Right kidney (tissue), 1 donor: ENCODE measurements around the gene COX6B2.

Experiments
- DNase-seq: peaks from one replicate; pipeline ENCODE4 v3.0.0-alpha.2; 2016

The COX6B2 gene

DNA sequence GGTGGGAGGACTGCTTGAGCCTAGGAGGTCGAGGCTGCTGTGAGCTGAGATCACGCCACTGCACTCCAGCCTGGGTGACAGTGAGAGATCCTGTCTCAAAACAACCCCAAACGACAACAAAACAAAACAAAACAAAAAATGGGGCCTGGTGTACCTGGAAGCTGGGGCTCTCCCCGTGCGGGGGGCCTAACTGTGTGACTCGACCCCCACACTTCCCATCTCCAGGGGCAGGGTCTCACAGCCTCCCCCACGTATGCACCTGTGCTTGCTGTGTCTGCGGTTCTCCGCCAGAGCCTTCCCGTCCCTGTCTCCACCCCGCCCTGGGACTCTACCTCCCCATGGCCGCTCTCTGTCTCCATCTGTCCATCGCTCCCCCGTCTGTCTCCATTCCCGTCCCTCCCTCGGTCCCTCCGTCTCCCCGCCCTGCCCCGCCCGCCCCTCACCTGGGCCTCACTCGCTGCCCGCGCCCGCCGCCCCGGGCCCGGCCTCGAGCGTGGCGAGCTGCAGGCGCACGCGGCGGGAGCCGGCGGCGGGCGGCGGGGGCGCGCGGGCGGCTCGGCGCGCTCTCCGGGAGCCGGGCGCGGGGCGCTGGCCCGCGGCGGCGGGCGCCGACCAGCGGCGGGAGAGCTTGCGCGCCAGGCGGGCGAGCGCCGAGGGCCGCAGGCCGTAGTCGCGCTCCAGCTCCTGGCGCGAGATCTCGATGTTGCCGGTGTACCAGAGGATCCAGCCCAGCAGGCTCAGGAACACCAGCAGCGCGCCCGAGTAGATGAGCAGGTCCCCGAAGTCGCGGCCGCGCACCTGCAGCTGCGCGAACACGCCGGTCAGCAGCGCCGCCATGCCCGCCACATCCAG, 29.0 kb upstream of the COX6B2 start:
- peak; percentile 82 for DNase-seq

DNA sequence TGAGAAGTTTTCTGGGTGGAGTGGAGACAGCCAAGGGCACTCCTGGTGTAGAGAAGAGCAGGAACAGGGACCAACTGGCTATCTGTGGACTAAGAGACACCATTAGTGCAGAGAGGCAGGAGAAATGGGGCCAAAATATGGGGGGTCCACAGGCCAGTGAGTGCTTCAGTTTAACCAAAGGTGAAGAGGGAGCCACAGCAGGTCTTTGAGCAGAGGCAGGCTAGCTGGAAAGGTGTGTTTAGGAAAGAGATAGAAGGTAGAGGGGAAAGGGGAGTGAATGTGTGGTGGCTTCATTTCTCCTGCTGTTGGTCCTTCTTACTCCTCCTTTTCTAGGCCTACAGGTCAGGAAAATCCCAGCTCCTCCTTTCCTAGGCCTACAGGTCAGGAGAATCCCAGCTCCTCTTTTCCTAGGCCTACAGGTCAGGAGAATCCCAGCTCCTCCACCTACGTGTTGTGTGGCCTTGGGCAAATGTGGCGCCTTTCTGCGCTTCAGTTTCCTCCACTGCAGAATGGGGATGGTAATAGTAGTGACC, 28.1 kb upstream of the COX6B2 start:
- DNase-seq: no peak

DNA sequence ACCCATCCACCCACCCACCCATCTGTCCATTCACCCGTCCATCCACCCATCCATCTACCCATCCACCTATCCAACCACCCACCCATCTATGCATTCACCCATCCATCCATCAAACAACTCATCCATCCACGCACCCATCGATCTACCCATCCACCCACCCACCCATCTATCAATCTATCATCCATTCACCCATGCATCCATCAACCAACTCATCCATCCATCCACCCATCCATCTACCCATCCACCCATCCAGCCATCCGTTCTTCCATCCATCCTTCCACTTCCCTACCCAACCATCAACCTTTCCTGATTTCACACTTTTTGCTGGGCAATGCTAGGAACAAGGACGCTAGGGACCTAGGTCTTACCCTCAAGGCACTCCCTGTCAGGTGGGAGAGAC, 27.5 kb upstream of the COX6B2 start:
- no peak for DNase-seq

DNA sequence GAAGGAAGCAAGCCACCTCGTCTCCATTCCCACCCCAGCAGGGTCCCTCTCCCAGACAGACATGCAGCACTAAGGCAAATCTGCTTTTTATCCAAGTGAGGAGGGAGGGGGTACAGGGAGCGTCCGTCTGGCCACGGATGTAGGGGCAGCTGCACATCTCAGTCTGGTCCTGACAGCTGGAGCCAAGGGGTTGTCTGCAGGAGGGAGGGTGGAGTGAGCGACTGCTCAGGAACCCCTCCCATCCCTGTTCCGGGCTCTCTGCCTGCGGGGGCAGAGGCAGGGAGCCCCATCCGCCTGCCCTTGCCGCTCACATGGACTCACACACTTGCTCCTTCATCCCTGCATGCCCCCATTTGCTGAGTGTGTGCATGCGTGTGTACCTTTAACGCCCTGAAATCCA, 24.7 kb upstream of the COX6B2 start:
- DNase-seq: no peak

DNA sequence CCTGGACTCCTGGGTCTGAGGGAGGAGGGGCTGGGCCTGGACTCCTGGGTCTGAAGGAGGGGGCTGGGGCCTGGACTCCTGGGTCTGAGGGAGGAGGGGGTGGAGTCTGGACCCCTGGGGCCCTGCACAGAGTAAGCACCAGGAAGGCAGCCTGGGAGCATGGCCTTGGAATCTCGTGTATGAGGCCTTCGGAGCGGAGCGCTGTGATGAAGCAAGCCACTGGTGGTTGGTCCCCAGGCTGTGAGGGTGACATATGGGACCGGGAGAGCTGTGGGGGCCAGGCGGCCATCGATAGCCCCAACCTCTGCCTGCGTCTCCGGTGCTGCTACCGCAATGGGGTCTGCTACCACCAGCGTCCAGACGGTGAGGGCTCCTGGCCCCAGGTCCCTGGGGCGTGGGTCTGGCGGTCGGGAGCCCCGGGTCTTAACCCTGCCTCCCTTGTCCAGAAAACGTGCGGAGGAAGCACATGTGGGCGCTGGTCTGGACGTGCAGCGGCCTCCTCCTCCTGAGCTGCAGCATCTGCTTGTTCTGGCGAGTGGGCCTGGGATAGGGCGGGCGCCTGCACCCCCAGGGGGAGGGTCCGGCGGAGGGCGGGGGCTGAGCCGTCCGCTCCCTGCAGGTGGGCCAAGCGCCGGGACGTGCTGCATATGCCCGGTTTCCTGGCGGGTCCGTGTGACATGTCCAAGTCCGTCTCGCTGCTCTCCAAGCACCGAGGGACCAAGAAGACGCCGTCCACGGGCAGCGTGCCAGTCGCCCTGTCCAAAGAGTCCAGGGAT, 23.0 kb upstream of the COX6B2 start:
- DNase-seq: peak; percentile 52

DNA sequence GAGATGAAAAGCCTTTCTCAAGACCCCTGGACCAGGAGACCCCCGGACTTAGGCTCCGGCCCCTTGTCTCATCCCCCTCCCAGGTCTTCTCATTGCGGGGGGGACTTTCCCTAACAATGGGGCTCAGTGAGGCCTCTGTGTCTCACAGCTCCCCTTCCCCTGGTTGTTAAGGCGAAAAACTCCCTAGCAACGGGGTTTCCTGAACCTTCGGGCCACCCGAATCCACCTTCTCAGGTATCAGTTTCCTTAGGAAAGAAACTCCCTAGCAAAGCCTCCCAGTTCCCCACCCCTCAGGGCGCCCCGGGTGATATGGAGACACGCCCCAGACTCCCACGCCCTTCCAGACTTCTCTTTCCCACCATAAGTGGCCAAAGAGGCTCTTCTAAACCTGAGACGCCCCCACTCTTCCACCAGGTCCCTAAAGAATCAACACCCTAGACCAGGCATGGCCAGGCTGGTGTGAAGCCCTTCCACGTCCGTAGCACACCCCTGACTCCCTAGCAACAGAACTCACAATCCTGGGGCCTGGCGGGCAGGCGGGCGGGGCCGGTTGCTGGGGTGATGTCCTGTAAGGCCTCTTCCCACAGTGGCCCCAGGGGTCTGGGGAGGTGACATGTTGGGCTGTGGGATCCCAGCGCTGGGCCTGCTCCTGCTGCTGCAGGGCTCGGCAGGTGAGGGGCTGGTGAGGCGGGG, 21.9 kb upstream of the COX6B2 start, which contains the start of gene TMEM190:
TSS of gene TMEM190 (plus strand) at position 586 of the 693 bp plus-strand sequence. CDS start at position 614, 28 bp downstream.
- DNase-seq: peak; percentile 60

DNA sequence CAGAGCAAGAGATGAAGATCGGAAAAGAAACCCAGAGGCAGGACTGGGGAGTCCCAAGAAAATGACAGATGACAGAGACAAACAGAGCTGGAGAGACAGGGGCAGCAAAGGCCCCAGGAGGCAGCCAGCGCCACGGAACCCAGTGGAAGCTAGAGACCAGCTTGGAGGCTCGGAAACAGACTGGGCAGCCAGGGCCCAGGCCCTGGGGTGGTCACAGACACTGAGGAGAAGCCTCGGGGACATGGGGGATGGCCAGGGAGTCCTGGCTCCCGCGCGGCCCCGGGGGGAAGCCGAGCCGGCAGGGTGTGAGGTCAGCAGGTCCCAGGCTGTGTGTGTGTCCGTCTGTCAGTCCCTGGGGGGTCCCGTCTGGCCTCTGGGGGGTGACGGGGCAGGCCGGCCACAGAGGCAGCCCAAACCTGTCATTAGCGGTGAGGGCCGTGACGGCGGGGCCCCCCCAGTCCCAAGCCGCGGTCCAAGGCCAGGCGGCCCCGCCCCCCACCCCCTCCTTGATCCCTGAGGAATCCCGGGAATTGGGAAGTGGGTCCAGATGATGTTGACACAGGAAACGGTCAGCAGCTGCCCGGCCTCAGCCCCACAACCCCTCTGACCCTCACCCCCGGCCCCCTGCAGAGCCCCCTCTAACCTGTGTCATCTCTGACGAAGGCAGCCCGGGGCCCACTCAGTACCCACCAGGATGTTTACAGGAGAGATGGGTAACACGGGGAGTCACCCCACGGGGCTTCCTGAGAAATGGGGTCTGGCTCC, 19.7 kb upstream of the COX6B2 start:
- peak; percentile 51 for DNase-seq

DNA sequence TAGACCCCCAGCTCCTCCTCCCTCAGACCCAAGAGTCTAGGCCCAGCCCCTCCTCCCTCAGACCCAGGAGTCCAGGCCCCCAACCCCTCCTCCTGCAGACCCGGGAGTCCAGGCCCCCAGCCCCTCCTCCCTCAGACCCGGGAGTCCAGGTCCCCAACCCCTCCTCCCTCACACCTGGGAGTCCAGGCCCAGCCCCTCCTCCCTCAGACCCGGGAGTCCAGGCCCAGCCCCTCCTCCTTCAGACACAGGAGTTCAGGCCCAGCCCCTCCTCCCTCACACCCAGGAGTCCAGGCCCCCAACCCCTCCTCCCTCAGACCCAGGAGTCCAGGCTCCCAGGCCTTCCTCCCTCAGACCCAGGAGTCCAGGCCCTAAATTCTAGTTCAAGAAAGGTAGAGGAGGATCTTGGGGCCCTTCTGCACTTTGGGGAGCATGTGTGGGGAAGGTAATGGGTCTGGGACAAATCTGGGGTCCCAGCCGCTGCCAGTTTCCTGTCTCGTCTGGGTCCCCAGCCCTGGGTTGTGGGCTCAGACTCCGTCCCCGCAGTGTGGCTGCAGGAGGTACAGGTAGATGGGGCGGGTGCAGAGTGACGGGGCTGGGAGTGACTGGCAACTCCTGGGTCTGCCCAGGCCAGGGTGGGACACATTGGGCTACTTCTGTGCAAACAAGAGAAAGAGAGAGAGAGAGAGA, 18.9 kb upstream of the COX6B2 start:
- DNase-seq: no peak

DNA sequence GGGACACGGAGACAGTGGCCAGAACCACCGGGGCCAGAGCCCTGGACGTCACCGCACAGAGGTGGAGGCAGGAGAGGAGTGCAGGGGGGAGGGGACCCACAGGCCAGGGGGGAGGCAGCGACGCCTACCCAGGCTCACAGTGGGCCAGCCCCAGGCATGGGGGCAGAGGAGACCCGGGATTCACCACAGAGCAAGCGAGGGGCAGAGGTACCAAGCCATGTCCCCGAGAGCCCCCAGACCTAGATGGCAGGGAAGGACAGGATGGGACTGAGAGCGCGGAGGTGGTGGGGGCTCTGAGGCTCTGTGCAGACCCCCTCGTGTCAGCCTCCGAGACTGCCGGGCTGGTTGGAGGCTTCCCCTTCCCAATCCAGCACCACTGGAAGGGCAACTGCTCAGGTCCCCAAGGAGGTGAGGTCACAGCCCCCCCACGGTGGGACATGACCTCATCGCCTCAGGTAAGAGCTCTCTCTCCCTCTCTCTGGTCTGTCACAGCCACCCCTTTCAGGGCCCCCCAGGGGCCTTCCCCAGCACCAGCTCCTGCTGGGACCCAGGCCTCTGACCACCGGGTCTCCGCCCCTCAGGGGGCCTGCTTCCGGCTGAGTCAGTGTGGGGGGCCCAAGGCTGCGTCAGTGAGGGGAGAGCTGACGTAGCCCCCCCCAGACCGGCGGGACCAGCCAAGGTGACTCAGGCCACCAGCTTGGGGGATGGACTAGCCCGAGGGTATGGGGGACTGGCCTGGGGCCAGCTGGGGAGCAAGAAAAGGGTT, 18.0 kb upstream of the COX6B2 start:
- DNase-seq: no peak

DNA sequence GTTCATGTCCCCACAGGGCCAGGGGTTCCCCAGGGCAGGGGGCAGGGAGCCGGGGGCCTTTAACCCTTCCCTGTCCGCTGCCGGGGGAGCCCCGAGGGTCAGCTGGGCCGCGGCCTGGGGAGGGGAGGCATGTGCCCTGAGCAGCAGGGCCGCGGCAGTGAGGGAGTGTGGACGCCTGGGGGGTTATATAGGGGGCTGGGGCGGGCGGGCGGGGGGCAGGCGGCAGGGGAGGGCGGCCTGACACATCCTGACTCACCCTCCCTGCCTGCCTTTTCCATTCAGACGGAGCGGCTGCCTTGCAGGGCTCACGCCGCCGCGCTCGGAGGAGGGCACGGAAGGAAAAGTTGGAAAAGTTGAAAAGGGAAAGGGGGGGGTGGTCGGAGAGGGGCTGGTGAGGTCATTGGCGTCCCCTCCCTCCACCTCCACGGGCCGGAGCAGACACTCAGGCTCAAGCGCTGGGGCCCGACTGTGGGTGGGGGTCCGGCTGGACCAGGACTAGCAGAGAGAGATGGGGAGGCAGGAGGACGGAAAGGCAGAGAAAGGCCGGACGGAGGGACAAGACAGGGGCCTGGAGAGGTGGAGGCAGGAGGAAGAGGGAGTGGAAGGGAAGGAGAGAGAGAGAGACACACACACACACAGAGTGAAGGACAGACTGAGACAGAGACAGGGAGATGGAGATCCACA, 15.9 kb upstream of the COX6B2 start, which contains the start of gene IL11:
TSS of gene IL11 (minus strand) at position 159 of the 684 bp plus-strand sequence. CDS start at position 6, 153 bp downstream.
- DNase-seq: no peak

DNA sequence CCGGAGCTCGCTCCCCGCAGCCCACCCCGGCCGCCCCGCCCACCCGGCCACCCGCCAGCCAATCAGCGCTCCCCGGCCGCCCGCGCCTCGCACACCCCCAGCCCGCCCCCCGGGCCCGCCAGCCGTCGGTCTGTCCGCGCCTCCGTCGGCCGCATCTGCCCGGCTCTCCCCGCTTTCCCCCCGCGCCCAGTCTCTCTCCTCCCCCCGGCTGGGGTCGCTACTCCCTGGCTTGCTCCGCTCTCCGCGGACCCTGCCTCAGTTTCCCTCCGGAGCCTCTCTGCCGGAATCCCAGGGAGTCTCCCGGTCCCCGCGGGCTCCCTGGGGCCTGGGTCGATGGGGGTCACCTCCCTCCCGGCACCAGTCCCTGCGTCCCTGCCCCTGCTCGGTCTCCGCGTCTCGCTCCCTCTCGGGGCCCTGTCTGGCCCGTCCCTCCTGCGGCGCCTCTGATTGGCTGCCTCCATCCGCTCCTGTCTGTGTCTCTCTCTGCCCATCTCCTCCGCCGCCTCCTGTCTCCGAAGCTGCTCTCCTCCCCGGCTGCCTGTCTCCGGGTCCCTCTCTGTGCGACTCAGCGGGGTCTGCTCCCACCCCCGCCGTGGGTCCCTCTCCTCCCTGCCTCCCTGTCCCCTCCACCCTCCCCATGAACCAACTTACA, 15.3 kb upstream of the COX6B2 start:
- peak; percentile 68 for DNase-seq

DNA sequence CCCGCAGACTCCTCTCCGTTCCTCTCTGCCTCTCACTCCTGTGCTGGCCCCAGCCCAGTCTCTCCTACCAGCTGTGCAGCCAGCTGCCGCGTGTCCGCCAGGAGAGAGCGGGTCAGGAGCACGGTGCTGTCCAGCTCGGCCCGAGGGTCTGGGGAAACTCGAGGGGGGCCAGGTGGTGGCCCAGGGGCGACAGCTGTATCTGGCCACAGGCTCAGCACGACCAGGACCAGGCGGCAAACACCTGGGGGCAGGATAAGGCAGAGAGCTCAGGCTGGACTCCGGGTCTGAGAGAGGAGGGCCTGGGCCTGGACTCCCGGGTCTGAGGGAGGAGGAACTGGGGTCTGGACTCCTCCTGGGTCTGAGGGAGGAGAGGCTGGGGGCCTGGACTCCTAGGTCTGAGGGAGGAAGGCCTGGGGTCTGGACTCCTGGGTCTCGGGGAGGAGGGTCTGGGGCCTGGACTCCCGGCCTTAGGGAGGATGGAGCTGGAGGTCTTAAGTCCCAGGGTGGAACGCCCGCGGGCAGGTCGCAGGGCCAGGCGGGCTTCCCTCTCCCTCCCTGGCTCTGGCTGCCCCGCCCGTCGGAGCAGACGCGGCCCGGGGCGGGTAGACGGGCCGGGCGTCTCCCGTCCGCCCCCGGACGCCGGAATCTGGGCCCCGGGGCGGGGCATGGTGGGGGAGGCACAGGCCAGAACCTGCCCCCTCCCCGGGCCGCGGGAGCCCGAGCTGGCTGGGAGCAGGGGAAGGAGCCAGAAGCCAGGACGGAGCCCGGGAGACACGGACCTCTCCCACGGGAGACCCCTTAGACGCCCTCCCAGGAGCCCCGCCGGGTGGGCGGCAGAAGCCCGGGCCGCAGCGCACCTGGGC, 14.4 kb upstream of the COX6B2 start:
- DNase-seq: peak; percentile 70

DNA sequence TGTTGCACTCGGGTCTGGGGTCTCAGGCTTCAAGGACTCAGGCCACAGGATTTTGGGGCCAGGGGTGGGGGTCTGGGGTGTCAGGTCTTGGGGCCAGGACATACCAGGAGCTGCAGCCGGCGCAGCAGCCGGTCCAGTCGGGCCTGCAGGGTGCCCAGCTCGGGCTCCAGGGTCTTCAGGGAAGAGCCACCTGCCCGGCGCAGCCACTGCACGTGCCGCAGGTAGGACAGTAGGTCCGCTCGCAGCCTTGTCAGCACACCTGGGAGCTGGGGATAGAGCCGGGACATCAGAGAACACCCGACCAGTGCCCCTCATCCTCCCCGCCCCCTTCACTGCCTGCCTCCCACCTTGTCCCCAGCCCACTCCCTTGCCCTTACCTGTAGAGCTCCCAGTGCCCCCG, 13.6 kb upstream of the COX6B2 start:
- no peak for DNase-seq

DNA sequence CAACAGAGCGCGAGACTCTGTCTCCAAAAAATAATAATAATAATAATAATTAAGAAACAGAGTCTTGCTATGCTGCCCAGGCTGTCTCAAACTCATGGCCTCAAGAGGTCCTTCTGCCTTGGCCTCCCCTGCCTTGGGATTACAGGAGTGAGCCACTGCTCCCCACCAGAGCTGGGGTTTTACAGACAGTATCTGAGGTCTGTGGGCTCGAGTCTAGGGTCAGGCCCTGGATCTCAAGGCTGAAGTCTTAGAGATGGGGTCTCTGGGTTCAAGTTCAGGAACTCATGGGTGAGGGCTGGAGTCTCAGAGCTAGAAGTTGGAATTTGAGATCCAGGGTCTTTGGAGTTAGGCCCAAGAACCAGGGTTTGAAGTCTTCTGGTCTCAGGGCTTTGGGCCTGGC, 12.3 kb upstream of the COX6B2 start:
- DNase-seq: no peak

DNA sequence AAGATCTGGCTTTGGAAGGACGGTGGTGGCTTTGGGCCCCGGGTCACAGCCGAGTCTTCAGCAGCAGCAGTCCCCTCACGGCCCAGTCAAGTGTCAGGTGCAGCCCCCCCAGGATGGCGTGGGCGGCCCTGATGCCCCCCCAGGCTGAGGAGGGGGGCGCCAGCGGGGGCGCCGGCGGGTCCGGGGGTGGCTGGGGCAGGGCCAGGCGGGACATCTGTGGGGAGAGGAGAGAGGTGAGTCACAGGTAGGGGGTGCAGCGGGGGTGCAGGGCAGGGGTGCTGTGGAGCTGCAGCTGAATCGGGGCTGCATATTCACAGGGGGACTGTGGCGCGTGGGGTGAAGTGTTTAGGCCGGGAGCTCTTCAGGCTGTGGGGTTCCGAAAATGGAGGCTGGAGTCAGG, 11.4 kb upstream of the COX6B2 start:
- no peak for DNase-seq

DNA sequence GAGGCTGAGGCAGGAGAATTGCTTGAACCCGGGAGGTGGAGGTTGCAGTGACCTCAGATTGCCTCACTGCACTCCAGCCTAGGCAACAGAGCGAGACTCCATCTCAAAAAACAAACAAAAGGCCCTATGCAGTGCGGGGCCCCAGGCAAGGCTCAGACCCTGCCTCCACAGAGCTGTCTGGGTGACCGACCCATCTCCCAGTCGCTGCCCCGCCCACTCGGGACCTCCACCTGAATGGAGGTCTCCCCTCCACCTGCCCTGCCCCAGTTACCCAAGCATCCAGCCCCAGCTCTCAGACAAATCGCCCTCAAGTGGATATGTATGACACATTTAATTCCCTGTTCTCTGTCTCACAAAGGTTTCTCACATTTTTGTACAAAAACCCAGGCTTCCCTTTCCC, 10.7 kb upstream of the COX6B2 start:
- no peak for DNase-seq

DNA sequence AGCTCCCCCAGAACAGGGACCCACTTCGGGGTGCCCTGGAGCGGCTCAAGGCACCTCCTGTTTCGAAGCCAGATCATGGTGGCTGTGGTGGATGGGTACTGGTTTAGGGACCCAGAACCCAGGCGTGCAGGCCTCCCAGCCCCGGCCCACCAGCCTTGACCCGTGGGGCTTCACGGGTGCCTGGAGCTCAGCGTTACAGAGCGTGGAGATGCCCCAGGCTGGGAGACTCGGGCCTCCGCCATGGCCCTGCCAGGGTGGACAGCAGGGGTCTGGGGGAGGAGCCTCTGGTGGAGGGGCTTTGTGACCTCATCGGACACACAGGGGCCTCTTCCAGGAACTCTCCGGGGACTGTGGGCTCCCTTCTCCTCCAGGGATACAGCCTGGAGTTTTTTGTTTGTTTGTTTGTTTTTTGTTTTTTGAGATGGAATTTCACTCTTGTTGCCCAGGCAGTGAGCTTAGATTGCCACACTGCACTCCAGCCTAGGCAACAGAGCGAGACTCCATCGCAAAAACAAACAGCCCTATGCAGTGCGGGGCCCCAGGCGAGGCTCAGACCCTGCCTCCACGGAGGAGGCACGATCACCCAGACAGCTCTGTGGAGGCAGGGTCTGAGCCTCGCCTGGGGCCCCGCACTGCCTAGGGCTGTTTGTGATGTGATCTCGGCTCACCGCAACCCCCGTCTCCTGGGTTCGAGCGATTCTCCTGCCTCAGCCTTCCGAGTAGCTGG, 8.6 kb upstream of the COX6B2 start, which contains the start of gene GARIN5B:
TSS of gene GARIN5B (minus strand) at position 271 of the 727 bp plus-strand sequence. CDS start at position 77, 194 bp downstream.
- DNase-seq: no peak
